ENCODE measurements around the gene CAMSAP3.
"Not testable (repeated sequence)": the region's sequence is repeated elsewhere in the genome, so short reads cannot be mapped to it uniquely, and the experiment has no call there.

The CAMSAP3 gene

GRCh38 chr19:7575434-7576040 is 20.1 kb upstream of the CAMSAP3 start:
- Histone ChIP-seq H3K27me3 (ENCODE audit: insufficient read depth, low read length) (no peaks in the 10 kb centered on the region), H3K4me3 (ENCODE audit: low read depth, low read length, poor library complexity, severe bottlenecking) (no peak overlapping the region), H2AFZ (ENCODE audit: low read length) (no peak overlapping the region), H3K27ac (ENCODE audit: low read depth, low read length, poor library complexity, severe bottlenecking) (no peak overlapping the region), H3K4me2 (ENCODE audit: low read length) (no peak overlapping the region), H3F3A (ENCODE audit: insufficient read depth, low read length) (no peaks in the 10 kb centered on the region), H3K9ac (ENCODE audit: low read length) (no peak overlapping the region), H3K4me1 (ENCODE audit: insufficient read depth, low read length, severe bottlenecking) (no peaks in the 10 kb centered on the region), H3K36me3 (ENCODE audit: insufficient read depth, low read length) (no peaks in the 10 kb centered on the region), H3K9me3 (ENCODE audit: low read length) (no peaks in the 10 kb centered on the region), H3K9me2 (ENCODE audit: low read depth, low read length) (no peaks in the 10 kb centered on the region), H4K20me1 (ENCODE audit: insufficient read depth, low read length) (no peaks in the 10 kb centered on the region), H3K79me2 (ENCODE audit: insufficient read depth, low read length) (no peaks in the 10 kb centered on the region)
- TF ChIP-seq EZH2 (IDR thresholded peaks at IDR 0.05; ENCODE audit: borderline replicate concordance, low read length), result no peak
- no peak for TF ChIP-seq CTCF (IDR thresholded peaks at IDR 0.05; ENCODE audit: low read length)

- not testable (repeated sequence) for H3F3A ChIP-seq (ENCODE audit: insufficient read depth, low read length); H3K27me3 ChIP-seq (ENCODE audit: insufficient read depth, low read length); H3K4me3 ChIP-seq (ENCODE audit: low read depth, low read length, poor library complexity, severe bottlenecking); H3K4me1 ChIP-seq (ENCODE audit: insufficient read depth, low read length, severe bottlenecking); H3K9ac ChIP-seq (ENCODE audit: low read length); H4K20me1 ChIP-seq (ENCODE audit: insufficient read depth, low read length); H3K9me3 ChIP-seq (ENCODE audit: low read length); H3K79me2 ChIP-seq (ENCODE audit: insufficient read depth, low read length); H3K9me2 ChIP-seq (ENCODE audit: low read depth, low read length); H3K27ac ChIP-seq (ENCODE audit: low read depth, low read length, poor library complexity, severe bottlenecking); H2AFZ ChIP-seq (ENCODE audit: low read length); H3K4me2 ChIP-seq (ENCODE audit: low read length); H3K36me3 ChIP-seq (ENCODE audit: insufficient read depth, low read length)
These were observed 18.2 kb upstream of the CAMSAP3 start for GRCh38 chr19:7577422-7577821.

- Histone ChIP-seq H3K27ac (ENCODE audit: low read depth, low read length, poor library complexity, severe bottlenecking) (no peak overlapping the region), H3K79me2 (ENCODE audit: insufficient read depth, low read length) (no peaks in the 10 kb centered on the region), H3K27me3 (ENCODE audit: insufficient read depth, low read length) (no peaks in the 10 kb centered on the region), H3F3A (ENCODE audit: insufficient read depth, low read length) (no peaks in the 10 kb centered on the region), H4K20me1 (ENCODE audit: insufficient read depth, low read length) (no peaks in the 10 kb centered on the region), H3K4me3 (ENCODE audit: low read depth, low read length, poor library complexity, severe bottlenecking) (no peak overlapping the region), H3K4me2 (ENCODE audit: low read length) (no peak overlapping the region), H3K36me3 (ENCODE audit: insufficient read depth, low read length) (no peaks in the 10 kb centered on the region), H3K4me1 (ENCODE audit: insufficient read depth, low read length, severe bottlenecking) (no peaks in the 10 kb centered on the region), H3K9me2 (ENCODE audit: low read depth, low read length) (no peaks in the 10 kb centered on the region), H3K9ac (ENCODE audit: low read length) (no peak overlapping the region), H2AFZ (ENCODE audit: low read length) (no peak overlapping the region), H3K9me3 (ENCODE audit: low read length) (no peaks in the 10 kb centered on the region)
- TF ChIP-seq EZH2 (IDR thresholded peaks at IDR 0.05; ENCODE audit: borderline replicate concordance, low read length) (no peak), CTCF (IDR thresholded peaks at IDR 0.05; ENCODE audit: low read length) (no peak)
These were observed 17.5 kb upstream of the CAMSAP3 start for GRCh38 chr19:7578127-7578526.

DNA sequence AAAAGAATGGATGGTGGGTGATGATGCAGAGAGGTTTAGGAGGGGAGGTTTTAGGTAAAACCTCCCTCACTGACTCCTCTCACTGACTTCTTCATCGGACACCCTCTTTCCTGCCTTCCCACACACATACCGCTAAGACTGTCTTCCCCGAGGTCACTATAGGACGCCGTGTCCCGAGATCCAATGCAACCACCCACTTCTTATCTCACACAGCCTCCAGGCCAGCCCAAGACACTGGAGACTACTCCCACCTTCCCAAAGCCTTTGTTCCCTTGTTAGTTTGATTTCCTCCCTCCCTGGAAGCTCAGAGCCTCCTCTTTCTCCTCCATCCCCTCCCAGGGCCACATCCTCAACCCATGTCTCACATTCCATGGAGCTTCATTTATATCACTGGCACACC is 16.5 kb upstream of the CAMSAP3 start:
- no peaks in the 10 kb centered on the region for H3K9me2 ChIP-seq (ENCODE audit: low read depth, low read length)
- no peaks in the 10 kb centered on the region for H3K4me1 ChIP-seq (ENCODE audit: insufficient read depth, low read length, severe bottlenecking)
- no peaks in the 10 kb centered on the region for H3K9me3 ChIP-seq (ENCODE audit: low read length)
- no peak overlapping the region for H3K4me3 ChIP-seq (ENCODE audit: low read depth, low read length, poor library complexity, severe bottlenecking)
- no peak overlapping the region for H3K9ac ChIP-seq (ENCODE audit: low read length)
- no peaks in the 10 kb centered on the region for H3K27me3 ChIP-seq (ENCODE audit: insufficient read depth, low read length)
- no peaks in the 10 kb centered on the region for H4K20me1 ChIP-seq (ENCODE audit: insufficient read depth, low read length)
- no peak for TF ChIP-seq CTCF (IDR thresholded peaks at IDR 0.05; ENCODE audit: low read length)
- no peak for TF ChIP-seq EZH2 (IDR thresholded peaks at IDR 0.05; ENCODE audit: borderline replicate concordance, low read length)
- no peak overlapping the region for H2AFZ ChIP-seq (ENCODE audit: low read length)
- H3K27ac ChIP-seq (ENCODE audit: low read depth, low read length, poor library complexity, severe bottlenecking), result no peak overlapping the region
- no peaks in the 10 kb centered on the region for H3K79me2 ChIP-seq (ENCODE audit: insufficient read depth, low read length)
- no peaks in the 10 kb centered on the region for H3K36me3 ChIP-seq (ENCODE audit: insufficient read depth, low read length)
- H3K4me2 ChIP-seq (ENCODE audit: low read length), result no peak overlapping the region
- H3F3A ChIP-seq (ENCODE audit: insufficient read depth, low read length), result no peaks in the 10 kb centered on the region
